H1 (cell line): ENCODE measurements around the gene CACNA2D4. TPM values are rescaled to one million over a fixed set of nuclear protein-coding genes. Genes with fewer than 3 reads are reported as not detected.

Experiments used
- ASH2L ChIP-seq: fragments of 200-600, 300-600 bp; sonication (generic); IDR thresholded peaks from one replicate; pipeline ENCODE4 v1.7.1; 2017; ENCODE audit warnings: low read length
- SAP30 ChIP-seq: fragments of 300-600 bp; sonication (generic); IDR thresholded peaks from 2 replicates; pipeline ENCODE4 v1.7.1; 2012; ENCODE audit warnings: low read length, moderate library complexity, mild to moderate bottlenecking, inconsistent platforms; ENCODE audit not compliant: insufficient read depth, insufficient replicate concordance
- polyA plus RNA-seq, 7 experiments: library from polyadenylated mRNA; depleted of rRNA in 3 of 7; stranded (reverse) in 5 of 7; unstranded in 2 of 7; fragments of >200 nt in 5 of 7; fragments of 200-250 nt in 2 of 7; gene quantifications; 1 replicate in 5 of 7; 2 replicates in 1 of 7; 4 replicates in 1 of 7; pipeline versions ENCODE4 v1.2.1 to v1.2.3, GENCODE V29; 2011 to 2013; ENCODE audit warnings: missing spikeins in 2 of 7, mixed read lengths in 2 of 7
- total RNA-seq: library from RNA; stranded (reverse); fragmentation: NEBNext Ultra II Directional; extraction: Animal tissue kit (Norgen Biotek cat#: 25700); gene quantifications from 2 replicates; pipeline ENCODE4 v1.2.1, GENCODE V29; 2021

CACNA2D4 gene
- total and polyA plus RNA-seq, 2 of the 8 experiments (the other 6 are each of a cell fraction or from before 2014, with no cell fraction given) = 0.44 to 0.88 TPM

- TF ChIP-seq SAP30 = no peak
- no peak for TF ChIP-seq ASH2L
- TF ChIP-seq, all 59 proteins: peak for 0
These were observed 84.1 kb downstream of the CACNA2D4 start (continued) for GRCh38 chr12:1834186-1834925.
